ENCODE results near the gene ZNF793.

ZNF793 gene

DNA sequence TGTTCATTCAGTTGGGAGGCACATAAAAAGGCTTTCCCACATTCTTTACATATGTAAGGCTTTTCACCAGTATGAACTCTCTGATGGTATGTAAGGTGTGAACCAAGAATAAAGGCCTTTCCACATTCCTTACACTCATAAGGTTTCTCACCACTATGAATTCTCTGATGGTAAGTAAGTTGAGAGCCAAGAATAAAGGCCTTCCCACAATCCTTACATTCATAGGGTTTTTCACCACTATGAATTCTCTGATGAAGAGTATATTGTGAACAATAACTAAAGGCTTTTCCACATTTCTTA, 58.6 kb downstream of the ZNF793 start:
- no peak for DNase-seq (ENCODE audit: low spot score)

DNA sequence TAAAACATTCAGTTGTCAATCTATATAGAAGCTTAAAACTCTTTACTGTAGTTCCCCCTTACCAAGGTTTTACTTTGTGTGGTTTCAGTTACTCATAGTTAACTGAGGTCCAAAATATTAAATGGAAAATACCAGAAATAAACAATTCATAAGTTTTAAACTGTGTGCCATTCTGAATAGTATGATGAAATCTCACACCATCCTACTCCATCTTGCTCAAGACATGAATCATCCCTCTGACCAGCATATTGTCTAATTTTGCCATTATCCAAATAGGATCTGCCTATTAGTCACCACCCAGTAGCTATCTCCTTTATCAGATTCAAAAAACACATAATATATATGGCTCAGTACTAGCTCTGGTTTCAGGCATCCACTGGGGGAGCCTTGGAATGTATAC, 65.5 kb downstream of the ZNF793 start:
- no peak for DNase-seq (ENCODE audit: low spot score)

DNA sequence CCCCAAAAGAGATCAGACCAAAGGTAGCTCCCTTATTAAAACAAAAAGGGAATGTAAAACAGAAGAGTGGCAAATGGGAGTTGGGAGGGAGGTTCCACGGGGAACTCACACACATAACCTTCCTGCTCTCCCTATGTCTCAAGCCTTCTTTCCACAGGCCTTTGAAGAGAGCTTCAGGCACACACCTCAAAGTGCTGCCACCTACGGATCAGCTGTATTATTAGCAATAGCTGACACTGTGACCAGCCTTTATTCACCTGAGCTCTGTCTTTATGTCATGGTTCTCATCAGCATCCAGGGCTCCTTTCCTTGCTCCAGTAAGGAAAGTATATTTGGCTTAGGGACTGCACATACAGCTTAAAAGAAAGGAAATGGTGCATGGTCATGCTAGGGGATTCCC, 76.6 kb downstream of the ZNF793 start:
- DNase-seq (ENCODE audit: low spot score): no peak

Measured in SW480 (cell line).